Astrocyte of the spinal cord (primary cell): ENCODE measurements around the gene ARG2.

Source experiments
- DNase-seq: peaks from one replicate; pipeline ENCODE4 v3.0.0; 2011; ENCODE audit warnings: low read depth, low spot score
- H3K4me3 ChIP-seq: 2 replicates; pipeline ENCODE4 v1.5.1; 2011; ENCODE audit warnings: low read depth, mild to moderate bottlenecking, low read length, moderate library complexity
- CTCF ChIP-seq: IDR thresholded peaks from 2 replicates; pipeline ENCODE4 v1.5.1; 2012; ENCODE audit warnings: low read depth, mild to moderate bottlenecking, low read length, inconsistent platforms
- in situ Hi-C: cut with HindIII; loops from 2 replicates; pipeline ENCODE4 v1.10.0; 2017; ENCODE audit warnings: low sequenced_read_pairs

ARG2 gene

GRCh38 chr14:67653651-67654280 is 34.0 kb downstream of the ARG2 start:
- in situ Hi-C loops: no loop called here
- H3K4me3 ChIP-seq: no peak overlapping the region
- no peak for DNase-seq
- no peak for TF ChIP-seq CTCF

- no peak for TF ChIP-seq CTCF
- no peak overlapping the region for H3K4me3 ChIP-seq
- in situ Hi-C loops: no loop called here
- DNase-seq: no peak
These were observed 43.9 kb downstream of the ARG2 start for GRCh38 chr14:67663633-67664032.

- DNase-seq: peak; percentile 13
- no peak for TF ChIP-seq CTCF
- in situ Hi-C loops: no loop called here
- no peak overlapping the region for H3K4me3 ChIP-seq
These were observed 46.1 kb downstream of the ARG2 start for GRCh38 chr14:67665868-67666267.

GRCh38 chr14:67666750-67667449 is 47.2 kb downstream of the ARG2 start:
- no peak overlapping the region for H3K4me3 ChIP-seq
- in situ Hi-C loops: no loop called here
- DNase-seq: peak; percentile 70
- TF ChIP-seq CTCF: peak; percentile 71

GRCh38 chr14:67668559-67668958 is 48.8 kb downstream of the ARG2 start:
- in situ Hi-C loops: no loop called here
- TF ChIP-seq CTCF: no peak
- no peak overlapping the region for H3K4me3 ChIP-seq
- DNase-seq: no peak

GRCh38 chr14:67673451-67673850 is 53.7 kb downstream of the ARG2 start:
- TF ChIP-seq CTCF: no peak
- DNase-seq: no peak
- in situ Hi-C loops: no loop called here
- peak overlapping the region; percentile 80 for H3K4me3 ChIP-seq
